HL-60 (cell line): ENCODE measurements around the gene ATE1.

Source experiments
- DNase-seq, 2 experiments: peaks; one replicate each; pipeline ENCODE4 v3.0.0-alpha.2; 2010 to 2020; ENCODE audit warnings: low read depth in 1 of 2, low spot score in 1 of 2
- H3K27ac ChIP-seq: fragments of 250-450 bp; sonication (Bioruptor Pico); replicated peaks from 2 replicates; pipeline ENCODE4 v1.5.1; 2020; ENCODE audit warnings: mild to moderate bottlenecking, moderate library complexity
- H3K27me3 ChIP-seq: fragments of 250-450 bp; sonication (Bioruptor Pico); 2 replicates; pipeline ENCODE4 v1.5.1; 2021; ENCODE audit warnings: mild to moderate bottlenecking, moderate library complexity; ENCODE audit not compliant: insufficient read depth, poor library complexity, severe bottlenecking
- H3K4me3 ChIP-seq: replicated peaks from 2 replicates; pipeline ENCODE4 v1.5.1; 2011; ENCODE audit warnings: mild to moderate bottlenecking, control low read depth, low read length; ENCODE audit not compliant: insufficient read depth
- GABPA ChIP-seq: IDR thresholded peaks from 2 replicates; pipeline ENCODE4 v1.6.1; 2012; ENCODE audit warnings: low read depth
- POLR2AphosphoS5 ChIP-seq: IDR thresholded peaks from 2 replicates; pipeline ENCODE4 v1.6.1; 2012; ENCODE audit warnings: low read depth
- REST ChIP-seq: IDR thresholded peaks from 2 replicates; pipeline ENCODE4 v1.6.1; 2012; ENCODE audit warnings: low read depth; ENCODE audit not compliant: insufficient replicate concordance
- SPI1 ChIP-seq: IDR thresholded peaks from 2 replicates; pipeline ENCODE4 v1.6.1; 2012; ENCODE audit warnings: low read depth, mild to moderate bottlenecking, borderline replicate concordance
- TF ChIP-seq, protein P1 (sequence below): IDR thresholded peaks from one replicate; pipeline ENCODE4 v1.5.1; 2011; ENCODE audit warnings: low read length, control low read depth, inconsistent platforms; ENCODE audit not compliant: insufficient read depth

ATE1 gene

DNA sequence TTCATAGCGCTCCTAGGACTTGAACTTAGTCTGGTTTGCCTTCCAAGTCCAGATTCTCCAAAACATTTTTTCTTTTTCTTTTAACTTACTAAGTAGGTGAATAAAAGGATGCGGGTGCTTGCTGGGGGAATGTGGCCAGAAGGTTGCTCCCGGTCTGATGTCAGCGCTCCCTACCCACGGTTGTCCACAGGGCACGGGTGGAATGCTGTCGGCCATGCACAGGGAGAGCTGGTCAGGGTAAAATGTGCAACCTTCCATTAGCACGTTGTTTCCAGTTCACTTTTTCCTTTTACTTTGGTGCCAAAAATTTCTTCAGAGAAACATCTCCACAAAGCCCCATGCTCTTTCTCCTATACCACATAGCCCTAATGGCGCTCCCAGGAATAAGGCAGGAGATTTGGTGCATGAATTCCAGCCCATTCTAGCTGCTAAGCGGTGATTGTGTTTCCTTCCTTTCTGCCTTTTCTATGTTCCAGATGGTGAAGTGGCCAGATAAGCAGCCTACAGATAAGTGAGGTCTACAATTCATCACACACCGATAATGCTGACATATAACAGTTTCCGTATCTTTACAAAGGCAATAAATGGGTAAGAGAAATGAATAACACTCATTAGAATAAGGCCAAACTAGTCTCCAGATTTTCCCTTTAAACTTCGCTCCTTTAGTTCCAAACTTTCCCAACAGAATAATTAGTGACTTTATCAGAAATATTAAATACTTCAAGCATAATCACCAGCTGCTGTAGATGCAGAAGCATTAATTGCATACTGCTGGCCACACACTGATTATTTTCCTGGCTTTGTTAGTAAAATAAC lies 191.3 kb downstream of the ATE1 start:
- no peak for TF ChIP-seq REST
- H3K27ac ChIP-seq, result no peak overlapping the region
- DNase-seq, result no peak
- peaks cover 8% of the 10 kb centered on the region for H3K27me3 ChIP-seq
- H3K4me3 ChIP-seq, result no peak overlapping the region

GRCh38 chr10:121735263-121735662 lies 192.6 kb downstream of the ATE1 start:
- H3K4me3 ChIP-seq, result no peak overlapping the region
- no peak overlapping the region for H3K27ac ChIP-seq
- TF ChIP-seq POLR2AphosphoS5, result no peak
- no peak for TF ChIP-seq GABPA
- no peak for TF ChIP-seq SPI1
- TF ChIP-seq, protein P1, sequence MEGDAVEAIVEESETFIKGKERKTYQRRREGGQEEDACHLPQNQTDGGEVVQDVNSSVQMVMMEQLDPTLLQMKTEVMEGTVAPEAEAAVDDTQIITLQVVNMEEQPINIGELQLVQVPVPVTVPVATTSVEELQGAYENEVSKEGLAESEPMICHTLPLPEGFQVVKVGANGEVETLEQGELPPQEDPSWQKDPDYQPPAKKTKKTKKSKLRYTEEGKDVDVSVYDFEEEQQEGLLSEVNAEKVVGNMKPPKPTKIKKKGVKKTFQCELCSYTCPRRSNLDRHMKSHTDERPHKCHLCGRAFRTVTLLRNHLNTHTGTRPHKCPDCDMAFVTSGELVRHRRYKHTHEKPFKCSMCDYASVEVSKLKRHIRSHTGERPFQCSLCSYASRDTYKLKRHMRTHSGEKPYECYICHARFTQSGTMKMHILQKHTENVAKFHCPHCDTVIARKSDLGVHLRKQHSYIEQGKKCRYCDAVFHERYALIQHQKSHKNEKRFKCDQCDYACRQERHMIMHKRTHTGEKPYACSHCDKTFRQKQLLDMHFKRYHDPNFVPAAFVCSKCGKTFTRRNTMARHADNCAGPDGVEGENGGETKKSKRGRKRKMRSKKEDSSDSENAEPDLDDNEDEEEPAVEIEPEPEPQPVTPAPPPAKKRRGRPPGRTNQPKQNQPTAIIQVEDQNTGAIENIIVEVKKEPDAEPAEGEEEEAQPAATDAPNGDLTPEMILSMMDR, result no peak
- TF ChIP-seq REST, result no peak
- peaks cover 8% of the 10 kb centered on the region for H3K27me3 ChIP-seq
- DNase-seq, result no peak

DNA sequence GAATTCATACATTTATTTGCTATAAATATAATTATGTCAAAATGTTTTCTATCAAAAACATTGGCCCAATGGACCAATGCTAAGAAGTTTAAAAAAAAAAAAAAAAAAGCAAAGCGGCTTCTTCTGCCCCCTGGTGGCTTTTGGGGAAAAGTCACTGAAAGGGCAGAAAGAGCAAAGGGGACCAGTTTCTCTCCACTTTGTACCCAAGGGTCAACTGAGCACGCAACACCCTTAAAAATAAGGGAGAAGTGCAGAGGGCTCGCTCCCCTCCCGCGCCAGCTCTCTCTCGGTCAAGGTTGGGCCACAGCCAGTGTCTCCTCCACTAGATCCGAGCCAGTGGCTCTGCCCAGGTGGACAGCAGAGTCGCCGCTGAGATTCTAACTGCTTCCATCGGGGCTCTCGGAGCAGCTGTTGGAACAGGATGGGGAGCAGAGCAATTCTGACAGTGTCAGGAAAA lies 193.2 kb downstream of the ATE1 start:
- TF ChIP-seq REST, result no peak
- no peak for TF ChIP-seq GABPA
- TF ChIP-seq, protein P1, result peak; percentile 63
- no peak overlapping the region for H3K27ac ChIP-seq
- DNase-seq, result no peak
- H3K4me3 ChIP-seq, result no peak overlapping the region
- peaks cover 8% of the 10 kb centered on the region for H3K27me3 ChIP-seq
